OCI-LY3 (cell line): Measurements from ENCODE around the gene COL13A1.
A peak's percentile ranks its signal among the peaks of the same experiment; 100 is the strongest.

ENCODE experiments used
- H2AFZ ChIP-seq: fragments of 200-600, 300-600 bp; shearing (Covaris generic); 2 replicates; pipeline ENCODE4 v1.6.0; 2014; ENCODE audit warnings: antibody characterized with exemption, low read depth, low read length
- H3K27ac ChIP-seq: fragments of 200-600, 300-600 bp; sonication (generic); 2 replicates; pipeline ENCODE4 v1.5.1; 2014; ENCODE audit warnings: mild to moderate bottlenecking, low read length, moderate library complexity, mixed read lengths
- H3K27me3 ChIP-seq: fragments of 200-600, 300-600 bp; sonication (generic); 2 replicates; pipeline ENCODE4 v1.6.1; 2014; ENCODE audit warnings: low read depth, low read length, mixed read lengths
- H3K36me3 ChIP-seq: fragments of 200-600, 300-600 bp; sonication (generic); replicated peaks from 2 replicates; pipeline ENCODE3; 2014; ENCODE audit warnings: low read depth, low read length, mixed read lengths
- H3K4me1 ChIP-seq: fragments of 300-600, 200-600 bp; sonication (generic); 2 replicates; pipeline ENCODE4 v1.6.1; 2014; ENCODE audit warnings: low read length, mixed read lengths
- H3K4me2 ChIP-seq: fragments of 200-600, 300-600 bp; sonication (generic); 2 replicates; pipeline ENCODE4 v1.6.1; 2014; ENCODE audit warnings: low read length, mixed read lengths
- H3K4me3 ChIP-seq: fragments of 300-600, 200-600 bp; sonication (generic); 2 replicates; pipeline ENCODE4 v1.5.1; 2014; ENCODE audit warnings: antibody characterized with exemption, mild to moderate bottlenecking, low read length, moderate library complexity
- H3K79me2 ChIP-seq: fragments of 300-600, 200-600 bp; shearing (Covaris generic); 2 replicates; pipeline ENCODE4 v1.6.1; 2014; ENCODE audit warnings: mild to moderate bottlenecking, low read length, mixed read lengths
- H3K9ac ChIP-seq: fragments of 300-600, 200-600 bp; shearing (Covaris generic); 2 replicates; pipeline ENCODE4 v1.6.0; 2014; ENCODE audit warnings: mild to moderate bottlenecking, low read length, moderate library complexity
- H3K9me3 ChIP-seq: fragments of 200-600, 300-600 bp; shearing (Covaris generic); 2 replicates; pipeline ENCODE4 v1.6.1; 2014; ENCODE audit warnings: low read length, mixed read lengths; ENCODE audit not compliant: insufficient read depth
- H4K20me1 ChIP-seq: fragments of 200-600, 300-600 bp; sonication (generic); 2 replicates; pipeline ENCODE4 v1.6.1; 2016; ENCODE audit warnings: low read length, mixed read lengths; ENCODE audit not compliant: insufficient read depth
- CTCF ChIP-seq: fragments of 200-600, 300-600 bp; sonication (generic); IDR thresholded peaks from 2 replicates; pipeline ENCODE4 v1.5.1; 2014; ENCODE audit warnings: antibody characterized with exemption, low read length, low read depth
- EZH2phosphoT487 ChIP-seq: fragments of 200-600 bp; shearing (Covaris generic); IDR thresholded peaks from 2 replicates; pipeline ENCODE4 v1.6.1; 2018; ENCODE audit warnings: antibody characterized with exemption, mixed run types, low read depth

COL13A1 gene

DNA sequence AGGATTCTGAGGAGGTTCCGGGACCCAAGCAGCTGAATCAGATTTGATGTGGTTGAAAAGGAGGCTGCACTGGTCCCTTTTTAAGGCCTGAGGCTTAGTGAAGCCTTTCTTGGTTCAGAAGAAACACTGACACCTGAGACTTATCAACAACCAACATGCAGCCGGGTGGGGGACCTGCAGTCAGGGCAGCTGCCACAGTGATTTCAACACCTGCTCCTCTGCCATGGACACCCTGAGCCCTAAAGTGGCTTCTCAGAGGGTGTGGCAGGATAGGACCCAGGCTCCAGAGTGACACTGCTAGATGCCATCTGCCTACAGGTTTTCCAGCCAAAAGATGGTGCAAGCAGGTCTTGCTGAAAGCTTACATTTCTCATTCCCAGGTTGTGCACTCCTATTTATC is 99.3 kb downstream of the COL13A1 start:
- Histone ChIP-seq H3K36me3 (no peaks in the 10 kb centered on the region), H3K27ac (no peak overlapping the region), H3K9me3 (no peaks in the 10 kb centered on the region), H4K20me1 (no peaks in the 10 kb centered on the region), H3K79me2 (no peaks in the 10 kb centered on the region), H3K4me3 (no peak overlapping the region), H3K4me1 (peaks cover 6% of the 10 kb centered on the region), H2AFZ (no peak overlapping the region), H3K9ac (no peak overlapping the region), H3K27me3 (no peaks in the 10 kb centered on the region), H3K4me2 (no peak overlapping the region)
- no peak for TF ChIP-seq EZH2phosphoT487
- no peak for TF ChIP-seq CTCF

- Histone ChIP-seq H2AFZ (no peak overlapping the region), H3K9ac (no peak overlapping the region), H3K27ac (no peak overlapping the region)
These were observed 100.2 kb downstream of the COL13A1 start for GRCh38 chr10:69901628-69902505.

DNA sequence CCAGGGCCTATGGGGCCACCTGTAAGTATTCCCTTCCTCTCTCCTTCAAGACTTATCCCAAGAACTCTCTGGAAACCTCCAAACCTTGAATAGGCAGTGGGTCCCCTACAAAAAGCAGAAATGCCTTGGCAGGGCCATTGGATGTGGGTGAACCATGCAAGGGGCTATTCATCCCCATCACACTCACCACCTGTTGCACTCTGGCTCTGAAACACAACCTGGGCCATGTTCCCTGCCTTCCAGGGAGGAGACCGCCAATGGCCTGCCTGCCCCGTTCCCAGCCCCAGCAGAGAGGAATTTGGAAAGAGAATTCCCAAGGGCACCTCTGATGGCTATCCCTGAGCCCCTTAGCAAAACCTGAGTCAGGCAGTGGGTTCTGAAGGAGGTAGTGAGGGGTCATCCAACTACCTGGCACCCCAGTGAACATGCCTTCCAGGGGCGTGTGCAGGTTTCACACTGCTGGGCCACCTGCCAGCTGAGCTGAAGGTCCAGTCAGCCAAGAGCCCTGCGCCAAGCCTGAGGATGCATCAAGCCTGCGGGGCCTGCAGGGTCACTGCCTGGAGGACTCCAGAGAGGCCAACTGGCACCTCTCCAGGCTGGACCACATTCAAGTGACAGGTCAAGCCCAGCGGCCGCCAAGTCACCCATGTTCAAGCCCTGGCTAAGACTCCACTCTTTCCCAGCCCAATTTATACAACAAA is 101.3 kb downstream of the COL13A1 start:
- Histone ChIP-seq H3K4me3 (no peak overlapping the region), H3K79me2 (no peaks in the 10 kb centered on the region), H3K27me3 (no peaks in the 10 kb centered on the region), H3K9ac (no peak overlapping the region), H3K4me2 (no peak overlapping the region), H3K9me3 (no peaks in the 10 kb centered on the region), H3K36me3 (no peaks in the 10 kb centered on the region), H3K4me1 (peaks cover 6% of the 10 kb centered on the region), H4K20me1 (no peaks in the 10 kb centered on the region), H2AFZ (no peak overlapping the region), H3K27ac (no peak overlapping the region)
- TF ChIP-seq CTCF (no peak), EZH2phosphoT487 (no peak)

More at GRCh38 chr10:69901628-69902505, 100.2 kb downstream of the COL13A1 start:
- no peak overlapping the region for H3K4me2 ChIP-seq
- H3K4me3 ChIP-seq = no peak overlapping the region
- no peaks in the 10 kb centered on the region for H3K27me3 ChIP-seq
- H3K79me2 ChIP-seq = no peaks in the 10 kb centered on the region
- H4K20me1 ChIP-seq = no peaks in the 10 kb centered on the region
- H3K4me1 ChIP-seq = peaks cover 6% of the 10 kb centered on the region
- no peaks in the 10 kb centered on the region for H3K9me3 ChIP-seq
- TF ChIP-seq EZH2phosphoT487 (no peak), CTCF (peak; percentile 43)
- H3K36me3 ChIP-seq = no peaks in the 10 kb centered on the region

DNA sequence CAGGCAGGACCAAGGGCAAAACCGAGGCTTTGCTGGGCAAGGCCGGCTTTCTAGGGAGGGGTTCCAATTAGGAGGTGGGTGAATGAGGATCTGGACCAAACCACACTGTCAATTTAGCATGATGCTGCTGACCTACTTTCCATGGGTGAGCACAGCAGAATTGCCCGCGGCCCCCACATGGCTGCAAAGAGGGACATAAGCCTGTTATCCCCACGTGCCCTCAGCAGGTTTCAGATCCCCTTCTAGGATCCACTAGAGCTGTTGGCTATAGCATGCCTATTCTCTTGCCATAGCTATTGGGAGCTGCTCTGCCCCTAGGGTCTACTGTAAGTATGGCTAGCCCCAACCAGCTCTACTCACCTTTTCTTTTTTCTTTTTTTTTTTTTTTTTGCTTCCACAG is 102.8 kb downstream of the COL13A1 start:
- H3K36me3 ChIP-seq = no peaks in the 10 kb centered on the region
- no peak overlapping the region for H3K9ac ChIP-seq
- no peaks in the 10 kb centered on the region for H3K9me3 ChIP-seq
- no peak overlapping the region for H3K27ac ChIP-seq
- no peak overlapping the region for H2AFZ ChIP-seq
- no peak overlapping the region for H3K4me3 ChIP-seq
- no peaks in the 10 kb centered on the region for H3K27me3 ChIP-seq
- H4K20me1 ChIP-seq = no peaks in the 10 kb centered on the region
- TF ChIP-seq CTCF (no peak), EZH2phosphoT487 (no peak)
- H3K4me2 ChIP-seq = no peak overlapping the region
- H3K79me2 ChIP-seq = no peaks in the 10 kb centered on the region
- no peaks in the 10 kb centered on the region; the same call in none of the 2 replicates for H3K4me1 ChIP-seq
